C4-2B (cell line): ENCODE data around the gene THEMIS.

Experiments used
- H3K27ac ChIP-seq: fragments of 450-650 bp; 2 replicates; pipeline ENCODE4 v1.5.1; 2017
- ZFX ChIP-seq: fragments of 450-650 bp; IDR thresholded peaks from 2 replicates; pipeline ENCODE4 v1.6.1; 2017
- TF ChIP-seq, protein P1 (sequence below): fragments of 450-650 bp; conservative IDR thresholded peaks from 2 replicates; pipeline ENCODE4 v1.5.1; 2017; ENCODE audit warnings: mild to moderate bottlenecking

The THEMIS gene

DNA sequence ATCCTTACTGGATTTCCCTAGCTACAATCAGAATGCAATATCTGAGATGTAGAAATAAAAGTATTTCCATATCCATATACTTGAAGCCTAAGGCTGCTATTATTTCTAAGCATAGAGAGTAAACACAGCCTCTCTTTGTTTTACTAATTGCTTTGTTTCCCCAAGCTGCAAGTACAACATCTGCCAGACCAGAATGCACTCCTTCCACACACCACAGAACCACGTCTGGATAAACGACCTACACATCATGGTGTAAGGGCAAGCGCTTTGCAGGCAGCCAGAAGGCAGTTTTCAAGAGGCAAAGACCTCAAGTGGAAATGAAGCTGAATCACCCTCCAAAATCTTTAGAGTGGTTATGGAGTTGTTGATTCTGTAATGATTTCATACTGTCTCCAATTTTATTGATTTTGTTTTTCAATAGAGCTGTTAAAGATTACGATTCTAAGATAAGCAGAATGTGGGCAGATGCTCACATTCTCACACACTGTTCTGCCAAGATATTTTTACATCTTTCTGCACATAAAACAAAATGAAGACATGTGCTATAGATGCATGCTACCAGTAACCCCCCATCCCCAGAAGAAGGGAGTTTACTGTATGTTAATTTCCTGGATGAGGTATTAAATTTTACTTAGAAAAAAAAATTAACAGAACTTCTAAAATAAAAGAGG is 88.8 kb downstream of the THEMIS start:
- TF ChIP-seq, protein P1, sequence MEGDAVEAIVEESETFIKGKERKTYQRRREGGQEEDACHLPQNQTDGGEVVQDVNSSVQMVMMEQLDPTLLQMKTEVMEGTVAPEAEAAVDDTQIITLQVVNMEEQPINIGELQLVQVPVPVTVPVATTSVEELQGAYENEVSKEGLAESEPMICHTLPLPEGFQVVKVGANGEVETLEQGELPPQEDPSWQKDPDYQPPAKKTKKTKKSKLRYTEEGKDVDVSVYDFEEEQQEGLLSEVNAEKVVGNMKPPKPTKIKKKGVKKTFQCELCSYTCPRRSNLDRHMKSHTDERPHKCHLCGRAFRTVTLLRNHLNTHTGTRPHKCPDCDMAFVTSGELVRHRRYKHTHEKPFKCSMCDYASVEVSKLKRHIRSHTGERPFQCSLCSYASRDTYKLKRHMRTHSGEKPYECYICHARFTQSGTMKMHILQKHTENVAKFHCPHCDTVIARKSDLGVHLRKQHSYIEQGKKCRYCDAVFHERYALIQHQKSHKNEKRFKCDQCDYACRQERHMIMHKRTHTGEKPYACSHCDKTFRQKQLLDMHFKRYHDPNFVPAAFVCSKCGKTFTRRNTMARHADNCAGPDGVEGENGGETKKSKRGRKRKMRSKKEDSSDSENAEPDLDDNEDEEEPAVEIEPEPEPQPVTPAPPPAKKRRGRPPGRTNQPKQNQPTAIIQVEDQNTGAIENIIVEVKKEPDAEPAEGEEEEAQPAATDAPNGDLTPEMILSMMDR = no peak
- TF ChIP-seq ZFX = no peak
- no peak overlapping the region for H3K27ac ChIP-seq

DNA sequence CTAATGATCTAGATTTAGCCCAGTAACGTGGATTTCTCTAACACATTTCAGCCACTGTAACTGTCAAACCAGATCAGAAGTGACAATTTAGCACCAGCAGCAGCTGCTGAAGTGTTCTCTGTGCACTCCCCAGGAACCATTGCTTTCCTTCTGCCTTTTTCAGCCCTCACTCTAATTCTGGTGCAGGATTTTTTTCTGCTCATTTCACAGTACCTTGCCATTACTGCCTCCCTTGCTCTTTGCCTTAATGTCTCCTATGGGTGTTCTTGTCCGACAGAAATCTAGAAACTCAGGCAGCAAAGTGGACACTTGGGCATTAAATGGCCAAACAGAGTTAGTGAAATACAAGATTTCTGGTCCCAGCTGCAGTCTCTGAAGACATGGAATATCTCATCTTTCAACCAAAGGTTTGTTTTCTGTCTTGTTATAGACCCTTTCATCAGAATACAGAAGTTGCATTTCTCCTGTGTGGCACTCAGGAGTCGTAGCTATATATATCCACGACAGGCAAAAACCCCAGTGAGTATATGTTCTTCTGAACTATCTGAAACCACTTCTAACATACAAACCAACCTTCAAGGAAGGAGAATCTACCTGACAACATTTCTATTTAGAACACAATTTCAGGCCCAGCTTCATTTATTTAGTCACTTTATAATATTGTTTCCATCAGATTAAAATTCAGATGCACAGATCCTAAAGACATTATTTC is 92.9 kb downstream of the THEMIS start:
- no peak for TF ChIP-seq ZFX
- TF ChIP-seq, protein P1 = no peak
- no peak overlapping the region for H3K27ac ChIP-seq

DNA sequence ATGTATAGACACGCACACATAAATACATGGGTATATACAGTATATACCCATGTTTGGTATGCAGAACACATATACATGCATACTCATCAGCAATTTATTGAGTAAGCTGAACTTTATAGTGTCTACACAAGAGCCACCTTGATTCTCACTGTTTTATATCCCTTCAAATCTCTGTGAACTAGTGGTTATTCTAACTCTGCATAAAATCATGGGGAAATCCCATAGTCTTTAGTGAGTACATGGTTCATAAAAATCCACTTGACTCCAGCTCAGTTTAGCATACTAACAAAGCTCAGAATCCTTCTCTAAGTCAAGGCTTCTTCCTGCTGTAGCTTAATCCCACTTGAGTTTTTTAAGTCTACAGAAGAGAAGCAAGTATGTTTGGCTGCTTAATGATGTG is 104.1 kb downstream of the THEMIS start:
- no peak overlapping the region for H3K27ac ChIP-seq
- TF ChIP-seq, protein P1 = no peak
- TF ChIP-seq ZFX = no peak

DNA sequence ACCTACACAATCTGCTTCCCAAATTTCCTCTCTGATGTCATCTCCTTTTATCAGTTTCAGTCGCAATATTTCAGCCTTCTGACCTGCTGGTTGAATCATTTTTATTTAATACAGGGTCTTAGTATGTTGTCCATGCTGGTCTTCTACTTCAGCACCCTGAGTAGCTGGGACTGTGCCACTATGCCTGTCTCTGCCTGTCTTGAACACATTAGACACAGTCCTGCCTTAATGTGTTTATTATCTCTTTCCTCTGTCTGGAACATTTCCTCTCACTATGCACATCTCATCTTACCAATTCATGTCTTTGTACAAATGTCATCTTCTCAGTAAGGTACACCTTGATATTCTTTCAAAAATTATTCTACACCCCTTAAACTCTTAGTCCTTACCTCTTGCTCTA is 106.5 kb downstream of the THEMIS start:
- no peak overlapping the region for H3K27ac ChIP-seq
- TF ChIP-seq ZFX = no peak
- TF ChIP-seq, protein P1 = no peak

DNA sequence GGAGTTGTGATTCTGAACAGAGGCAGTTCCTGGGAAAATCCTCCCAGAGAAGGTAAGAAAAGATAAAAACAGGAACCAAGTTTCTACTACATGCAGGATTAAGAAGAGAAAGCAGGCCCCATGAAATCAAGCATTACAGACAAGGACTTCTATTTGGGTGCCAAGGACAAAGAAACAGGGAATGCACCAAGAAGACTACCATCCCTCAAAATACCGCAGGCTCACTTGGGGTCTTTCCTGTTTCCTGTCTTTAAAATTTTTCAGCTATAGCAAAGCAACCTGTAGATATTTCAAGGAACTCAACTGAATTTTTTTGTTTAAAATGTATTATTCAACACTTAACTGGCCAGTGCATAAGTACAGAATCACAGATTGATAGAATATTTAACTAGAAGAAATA is 107.5 kb downstream of the THEMIS start:
- H3K27ac ChIP-seq = no peak overlapping the region
- TF ChIP-seq ZFX = no peak
- TF ChIP-seq, protein P1 = no peak

DNA sequence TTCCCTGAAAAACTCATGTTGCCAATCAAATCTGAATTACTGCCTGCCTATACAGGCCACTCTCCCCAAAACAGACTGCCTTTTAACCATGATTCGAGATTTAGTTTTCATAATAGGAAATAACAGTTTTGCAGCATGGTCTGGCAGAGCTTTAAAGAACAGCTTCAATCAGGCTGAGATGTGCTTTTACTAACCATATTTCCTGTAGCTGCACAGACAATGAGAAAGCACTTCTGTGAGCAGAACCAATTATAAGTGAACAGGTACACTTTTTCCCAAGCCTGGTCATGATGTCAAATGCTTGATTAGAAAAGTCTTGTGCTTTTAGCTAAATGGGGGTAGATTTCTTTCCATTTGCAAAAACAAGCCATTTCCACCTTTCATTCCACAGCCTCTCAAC is 108.2 kb downstream of the THEMIS start:
- no peak overlapping the region for H3K27ac ChIP-seq
- TF ChIP-seq, protein P1 = no peak
- TF ChIP-seq ZFX = no peak

DNA sequence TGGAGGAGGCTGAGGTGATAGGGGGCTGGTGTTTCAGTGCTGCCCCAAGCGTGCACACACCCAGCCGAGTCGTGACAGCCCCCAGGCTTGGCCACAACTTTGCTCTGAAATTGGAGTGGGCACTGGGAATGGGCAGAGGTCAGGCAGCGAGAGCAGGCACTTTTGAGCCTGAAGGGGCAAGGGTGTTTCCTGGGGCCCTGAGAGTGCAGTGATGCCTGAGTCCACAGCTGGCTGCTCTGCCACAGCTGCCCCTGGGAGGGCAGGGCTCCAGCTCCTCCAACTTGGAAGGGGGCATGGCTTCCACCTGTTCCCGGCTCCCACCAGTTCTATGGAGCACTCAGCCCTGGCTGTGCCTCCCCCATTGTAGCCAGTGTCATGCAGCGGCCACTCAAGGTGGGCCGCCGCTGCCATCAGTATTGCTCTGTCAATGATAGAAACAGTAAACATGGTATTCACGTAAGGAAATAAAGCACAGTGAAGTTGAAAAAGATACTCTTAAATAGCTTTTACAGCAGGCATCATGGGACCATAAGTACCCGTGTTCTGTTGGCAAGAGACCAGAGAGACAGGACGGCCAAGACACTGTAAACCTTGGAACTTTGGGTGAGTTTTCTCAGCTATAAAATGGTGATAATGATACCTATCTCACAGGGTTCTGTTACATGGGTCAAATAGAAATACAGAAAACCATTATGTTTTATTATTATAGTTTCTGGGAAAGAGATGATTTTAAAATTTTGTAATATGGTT is 108.9 kb downstream of the THEMIS start:
- no peak overlapping the region for H3K27ac ChIP-seq
- TF ChIP-seq, protein P1 = no peak
